SK-N-SH (cell line): ENCODE data around the gene CDKAL1. TPM values are rescaled to one million over a fixed set of nuclear protein-coding genes. Genes with fewer than 3 reads are reported as not detected.

Source experiments
- CTCF ChIA-PET: fragments of 300-600, 350-600 bp; formaldehyde crosslinking; extraction: SDS; loops from one replicate; lab custom pipeline; 2021; lab: Yijun Ruan, JAX
- POLR2A ChIA-PET: fragments of 350-600 bp; sonication (Branson Sonifier 250); formaldehyde crosslinking; extraction: SDS; loops from one replicate; lab custom pipeline; 2020; ENCODE audit warnings: antibody characterized with exemption, inconsistent platforms; lab: Yijun Ruan, JAX
- DNase-seq: peaks from one replicate; pipeline ENCODE4 v3.0.0; 2012
- H2AFZ ChIP-seq: fragments of 200-600 bp; sonication (generic); 2 replicates; pipeline ENCODE4 v1.8.1; 2016; ENCODE audit warnings: antibody characterized with exemption, mild to moderate bottlenecking, low read depth
- H3F3A ChIP-seq: fragments of 200-600 bp; sonication (generic); replicated peaks from 2 replicates; pipeline ENCODE3; 2016; ENCODE audit warnings: antibody characterized with exemption, mild to moderate bottlenecking; ENCODE audit not compliant: insufficient read depth
- H3K27ac ChIP-seq, 2 experiments: fragments of 200-500 bp in 1 of 2; fragments of 200-600 bp in 1 of 2; sonication (Bioruptor generic) in 1 of 2; sonication (generic), shearing (Covaris generic) in 1 of 2; 2 replicates each; pipeline versions ENCODE4 v1.5.1 to v1.6.1; 2014 to 2016; ENCODE audit warnings: low read depth in 2 of 2, inconsistent platforms in 1 of 2, low read length in 1 of 2, mild to moderate bottlenecking in 1 of 2, mixed read lengths in 1 of 2
- H3K27me3 ChIP-seq: fragments of 200-600 bp; sonication (generic), shearing (Covaris generic); 2 replicates; pipeline ENCODE4 v1.6.1; 2016; ENCODE audit warnings: mixed run types; ENCODE audit not compliant: insufficient read depth
- H3K36me3 ChIP-seq, 2 experiments: fragments of 200-500 bp in 1 of 2; fragments of 200-600 bp in 1 of 2; sonication (Bioruptor generic) in 1 of 2; sonication (generic) in 1 of 2; replicated peaks in 1 of 2; 2 replicates each; pipeline versions ENCODE3 to v1.5.1; 2014 to 2016; ENCODE audit warnings: low read length in 1 of 2, mild to moderate bottlenecking in 1 of 2; ENCODE audit not compliant: insufficient read depth in 2 of 2, control insufficient read depth in 1 of 2
- H3K4me1 ChIP-seq, 2 experiments: fragments of 200-500 bp in 1 of 2; fragments of 200-600 bp in 1 of 2; sonication (Bioruptor generic) in 1 of 2; sonication (generic), shearing (Covaris generic) in 1 of 2; 2 replicates each; pipeline versions ENCODE4 v1.5.1 to v1.6.1; 2014 to 2016; ENCODE audit warnings: low read depth in 1 of 2, low read length in 1 of 2, mixed run types in 1 of 2; ENCODE audit not compliant: insufficient read depth in 2 of 2, control insufficient read depth in 1 of 2
- H3K4me2 ChIP-seq: fragments of 200-600 bp; sonication (generic), shearing (Covaris generic); 2 replicates; pipeline ENCODE4 v1.6.1; 2017; ENCODE audit warnings: mixed run types
- H3K4me3 ChIP-seq, 2 experiments: fragments of 200-500 bp in 1 of 2; fragments of 200-600 bp in 1 of 2; sonication (Bioruptor generic) in 1 of 2; sonication (generic), shearing (Covaris generic) in 1 of 2; 2 replicates each; pipeline versions ENCODE4 v1.5.1 to v1.8.1; 2014 to 2016; ENCODE audit warnings: low read depth in 2 of 2, inconsistent platforms in 1 of 2, low read length in 1 of 2, mild to moderate bottlenecking in 1 of 2, mixed read lengths in 1 of 2, moderate library complexity in 1 of 2
- H3K79me2 ChIP-seq: fragments of 200-600 bp; sonication (generic); 2 replicates; pipeline ENCODE4 v1.8.1; 2017; ENCODE audit warnings: mild to moderate bottlenecking; ENCODE audit not compliant: insufficient read depth
- H3K9ac ChIP-seq: fragments of 200-600 bp; sonication (generic); 2 replicates; pipeline ENCODE4 v1.6.1; 2017; ENCODE audit warnings: mixed run types
- H3K9me2 ChIP-seq: fragments of 200-600 bp; sonication (generic); 2 replicates; pipeline ENCODE4 v1.6.1; 2017; ENCODE audit warnings: mixed run types
- H3K9me3 ChIP-seq: fragments of 200-600 bp; sonication (generic); 2 replicates; pipeline ENCODE4 v1.6.1; 2017; ENCODE audit warnings: mixed run types, mild to moderate bottlenecking, moderate library complexity
- H4K20me1 ChIP-seq: fragments of 200-600 bp; sonication (generic); 2 replicates; pipeline ENCODE4 v1.6.1; 2017; ENCODE audit warnings: mild to moderate bottlenecking, mixed run types; ENCODE audit not compliant: insufficient read depth
- CHD2 ChIP-seq: fragments of 150-350 bp; IDR thresholded peaks from 2 replicates; pipeline ENCODE4 v1.6.1; 2018; ENCODE audit warnings: low read length; ENCODE audit not compliant: partially characterized antibody
- ELF1 ChIP-seq: IDR thresholded peaks from 2 replicates; pipeline ENCODE4 v1.4.0; 2012
- FOSL2 ChIP-seq: IDR thresholded peaks from 2 replicates; pipeline ENCODE4 v1.4.0; 2012; ENCODE audit warnings: low read depth, mild to moderate bottlenecking, moderate library complexity, borderline replicate concordance
- FOXJ3 ChIP-seq: sonication (generic); formaldehyde crosslinking; IDR thresholded peaks from 2 replicates; pipeline ENCODE4 v1.5.1; 2020; ENCODE audit warnings: mild to moderate bottlenecking, missing genetic modification reagents
- GATA2 ChIP-seq: sonication (generic); formaldehyde crosslinking; IDR thresholded peaks from 2 replicates; pipeline ENCODE4 v1.5.0; 2020; ENCODE audit warnings: mild to moderate bottlenecking, missing genetic modification reagents
- MXI1 ChIP-seq: IDR thresholded peaks from 2 replicates; pipeline ENCODE4 v1.6.1; 2012; ENCODE audit warnings: mild to moderate bottlenecking, low read depth, low read length, improper control_type of control experiment
- NRF1 ChIP-seq: IDR thresholded peaks from 2 replicates; pipeline ENCODE4 v1.6.1; 2012; ENCODE audit warnings: low read depth, mild to moderate bottlenecking, low read length
- POLR2AphosphoS5 ChIP-seq: IDR thresholded peaks from 2 replicates; pipeline ENCODE4 v1.6.1; 2012; ENCODE audit warnings: low read depth, low read length
- RFX5 ChIP-seq: IDR thresholded peaks from 2 replicates; pipeline ENCODE4 v1.6.1; 2012; ENCODE audit warnings: mild to moderate bottlenecking, improper control_type of control experiment, low read length
- SMC3 ChIP-seq: IDR thresholded peaks from 2 replicates; pipeline ENCODE4 v1.6.1; 2012; ENCODE audit warnings: low read depth, low read length, improper control_type of control experiment
- TAF1 ChIP-seq: IDR thresholded peaks from 2 replicates; pipeline ENCODE4 v1.6.1; 2012; ENCODE audit warnings: low read depth, mild to moderate bottlenecking, low read length, moderate library complexity, borderline replicate concordance
- TCF12 ChIP-seq: IDR thresholded peaks from 2 replicates; pipeline ENCODE4 v1.4.0; 2012
- YY1 ChIP-seq: IDR thresholded peaks from 2 replicates; pipeline ENCODE4 v1.4.0; 2012; ENCODE audit warnings: low read depth, mild to moderate bottlenecking
- WGBS: methylation state at CpG from one replicate; pipeline ENCODE4 v1.1.6; 2017; ENCODE audit warnings: low lambda C conversion rate; 5-methylcytosine and 5-hydroxymethylcytosine counted together
- polyA plus RNA-seq, 3 experiments: library from polyadenylated mRNA; depleted of rRNA; stranded (reverse); fragments of >200 nt; gene quantifications; 2 replicates each; pipeline ENCODE4 v1.2.3, GENCODE V29; 2012
- TF ChIP-seq, protein P1 (sequence below): fragments of 150-350 bp; IDR thresholded peaks from 2 replicates; pipeline ENCODE4 v1.6.1; 2016; ENCODE audit warnings: mild to moderate bottlenecking, low read depth, low read length
- TF ChIP-seq, protein P2 (sequence below): IDR thresholded peaks from 2 replicates; pipeline ENCODE4 v1.4.0; 2012; ENCODE audit warnings: low read depth, borderline replicate concordance
- TF ChIP-seq, protein P3 (sequence below): IDR thresholded peaks from 2 replicates; pipeline ENCODE4 v1.6.1; 2012; ENCODE audit warnings: mild to moderate bottlenecking, low read depth, low read length, moderate library complexity
- TF ChIP-seq, protein P4 (sequence below): IDR thresholded peaks from 2 replicates; pipeline ENCODE4 v1.4.0; 2012; ENCODE audit warnings: low read depth

Gene CDKAL1
- polyA plus RNA-seq, 1 of the 3 experiments (the other 2 are of a cell fraction), result 2.6 TPM

DNA sequence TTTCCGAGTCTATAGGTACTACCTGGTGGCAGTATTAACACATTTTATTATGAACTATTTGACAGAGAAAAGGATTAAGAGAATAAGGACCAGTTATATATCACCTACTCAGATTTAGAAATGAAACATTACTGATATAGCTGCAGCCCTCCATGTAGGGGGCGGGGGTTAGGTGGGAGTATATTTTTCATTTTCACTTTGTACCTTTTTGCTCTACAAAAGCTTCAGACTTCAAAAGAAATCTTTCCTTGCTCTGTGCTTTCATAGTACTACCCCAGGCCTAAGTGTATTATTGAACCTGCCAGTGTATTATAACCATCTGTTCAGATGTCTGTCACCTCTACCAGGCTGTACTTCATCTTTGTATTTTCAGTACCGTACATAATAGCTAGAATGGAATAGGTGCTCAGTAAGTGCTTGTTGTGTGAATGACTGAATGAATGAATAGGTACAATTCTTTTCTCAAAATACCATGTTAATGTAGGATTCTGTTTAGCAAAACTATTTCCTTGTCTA, 43.0 kb downstream of the CDKAL1 start:
- Histone ChIP-seq H3F3A (no peaks in the 10 kb centered on the region), H3K9ac (no peak overlapping the region), H2AFZ (no peak overlapping the region), H4K20me1 (no peaks in the 10 kb centered on the region), H3K27me3 (no peaks in the 10 kb centered on the region), H3K4me1 (peaks cover 11 to 40% of the 10 kb centered on the region in 2 experiments; a peak in 3 of 4 replicates), H3K36me3 (no peaks in the 10 kb centered on the region), H3K27ac (peak overlapping the region in 1 of 2 experiments; percentile 99; a peak in 2 of 4 replicates), H3K4me2 (no peak overlapping the region), H3K9me2 (no peaks in the 10 kb centered on the region), H3K79me2 (no peaks in the 10 kb centered on the region), H3K4me3 (no peak overlapping the region), H3K9me3 (no peaks in the 10 kb centered on the region)
- ChIA-PET POLR2A (interaction anchor here (0.5 to 0.6 kb wide), 2 partner anchors 14 to 624 kb away, joined by 4 to 5 read pairs; no protein-coding TSS in a partner anchor), CTCF (interaction anchor here (1.1 to 1.3 kb wide), 2 partner anchors 12 to 1011 kb away, joined by 3 to 7 read pairs; no protein-coding TSS in a partner anchor)
- WGBS, result 91% methylated on average over 3 of the region's 3 CpGs
- DNase-seq, result no peak
- TF ChIP-seq TAF1, result no peak
- TF ChIP-seq GATA2 (CRISPR knock-in tag), result no peak
- TF ChIP-seq ELF1, result no peak
- TF ChIP-seq, protein P1, sequence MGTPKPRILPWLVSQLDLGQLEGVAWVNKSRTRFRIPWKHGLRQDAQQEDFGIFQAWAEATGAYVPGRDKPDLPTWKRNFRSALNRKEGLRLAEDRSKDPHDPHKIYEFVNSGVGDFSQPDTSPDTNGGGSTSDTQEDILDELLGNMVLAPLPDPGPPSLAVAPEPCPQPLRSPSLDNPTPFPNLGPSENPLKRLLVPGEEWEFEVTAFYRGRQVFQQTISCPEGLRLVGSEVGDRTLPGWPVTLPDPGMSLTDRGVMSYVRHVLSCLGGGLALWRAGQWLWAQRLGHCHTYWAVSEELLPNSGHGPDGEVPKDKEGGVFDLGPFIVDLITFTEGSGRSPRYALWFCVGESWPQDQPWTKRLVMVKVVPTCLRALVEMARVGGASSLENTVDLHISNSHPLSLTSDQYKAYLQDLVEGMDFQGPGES, result no peak
- TF ChIP-seq, protein P2, sequence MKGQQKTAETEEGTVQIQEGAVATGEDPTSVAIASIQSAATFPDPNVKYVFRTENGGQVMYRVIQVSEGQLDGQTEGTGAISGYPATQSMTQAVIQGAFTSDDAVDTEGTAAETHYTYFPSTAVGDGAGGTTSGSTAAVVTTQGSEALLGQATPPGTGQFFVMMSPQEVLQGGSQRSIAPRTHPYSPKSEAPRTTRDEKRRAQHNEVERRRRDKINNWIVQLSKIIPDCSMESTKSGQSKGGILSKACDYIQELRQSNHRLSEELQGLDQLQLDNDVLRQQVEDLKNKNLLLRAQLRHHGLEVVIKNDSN, result no peak
- no peak for TF ChIP-seq YY1
- no peak for TF ChIP-seq NRF1
- TF ChIP-seq RFX5, result no peak
- TF ChIP-seq CHD2, result no peak
- no peak for TF ChIP-seq SMC3
- TF ChIP-seq FOSL2, result no peak
- TF ChIP-seq, protein P3, sequence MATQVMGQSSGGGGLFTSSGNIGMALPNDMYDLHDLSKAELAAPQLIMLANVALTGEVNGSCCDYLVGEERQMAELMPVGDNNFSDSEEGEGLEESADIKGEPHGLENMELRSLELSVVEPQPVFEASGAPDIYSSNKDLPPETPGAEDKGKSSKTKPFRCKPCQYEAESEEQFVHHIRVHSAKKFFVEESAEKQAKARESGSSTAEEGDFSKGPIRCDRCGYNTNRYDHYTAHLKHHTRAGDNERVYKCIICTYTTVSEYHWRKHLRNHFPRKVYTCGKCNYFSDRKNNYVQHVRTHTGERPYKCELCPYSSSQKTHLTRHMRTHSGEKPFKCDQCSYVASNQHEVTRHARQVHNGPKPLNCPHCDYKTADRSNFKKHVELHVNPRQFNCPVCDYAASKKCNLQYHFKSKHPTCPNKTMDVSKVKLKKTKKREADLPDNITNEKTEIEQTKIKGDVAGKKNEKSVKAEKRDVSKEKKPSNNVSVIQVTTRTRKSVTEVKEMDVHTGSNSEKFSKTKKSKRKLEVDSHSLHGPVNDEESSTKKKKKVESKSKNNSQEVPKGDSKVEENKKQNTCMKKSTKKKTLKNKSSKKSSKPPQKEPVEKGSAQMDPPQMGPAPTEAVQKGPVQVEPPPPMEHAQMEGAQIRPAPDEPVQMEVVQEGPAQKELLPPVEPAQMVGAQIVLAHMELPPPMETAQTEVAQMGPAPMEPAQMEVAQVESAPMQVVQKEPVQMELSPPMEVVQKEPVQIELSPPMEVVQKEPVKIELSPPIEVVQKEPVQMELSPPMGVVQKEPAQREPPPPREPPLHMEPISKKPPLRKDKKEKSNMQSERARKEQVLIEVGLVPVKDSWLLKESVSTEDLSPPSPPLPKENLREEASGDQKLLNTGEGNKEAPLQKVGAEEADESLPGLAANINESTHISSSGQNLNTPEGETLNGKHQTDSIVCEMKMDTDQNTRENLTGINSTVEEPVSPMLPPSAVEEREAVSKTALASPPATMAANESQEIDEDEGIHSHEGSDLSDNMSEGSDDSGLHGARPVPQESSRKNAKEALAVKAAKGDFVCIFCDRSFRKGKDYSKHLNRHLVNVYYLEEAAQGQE, result no peak
- no peak for TF ChIP-seq FOXJ3
- TF ChIP-seq POLR2AphosphoS5, result no peak
- no peak for TF ChIP-seq MXI1
- TF ChIP-seq TCF12, result no peak
- TF ChIP-seq, protein P4, sequence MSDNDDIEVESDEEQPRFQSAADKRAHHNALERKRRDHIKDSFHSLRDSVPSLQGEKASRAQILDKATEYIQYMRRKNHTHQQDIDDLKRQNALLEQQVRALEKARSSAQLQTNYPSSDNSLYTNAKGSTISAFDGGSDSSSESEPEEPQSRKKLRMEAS, result no peak
